ENCODE results near the gene ZNF133.

The ZNF133 gene

GRCh38 chr20:18310592-18310991, 22.3 kb downstream of the ZNF133 start:
- Histone ChIP-seq H3K9me2 (replicated peaks; ENCODE audit: control insufficient read depth, low read length) (no peaks in the 10 kb centered on the region), H3K79me2 (ENCODE audit: control insufficient read depth, low read length) (no peaks in the 10 kb centered on the region), H3K4me2 (ENCODE audit: low read length) (no peak overlapping the region), H3K4me3 (ENCODE audit: low read length) (no peak overlapping the region), H3K36me3 (ENCODE audit: control insufficient read depth, low read length) (no peaks in the 10 kb centered on the region), H3K9me3 (ENCODE audit: control insufficient read depth, insufficient read depth, low read length) (no peaks in the 10 kb centered on the region), H3F3A (ENCODE audit: control insufficient read depth, insufficient read depth) (no peaks in the 10 kb centered on the region), H3K4me1 (ENCODE audit: control insufficient read depth, low read length) (no peaks in the 10 kb centered on the region), H3K27me3 (ENCODE audit: control insufficient read depth, low read length) (no peaks in the 10 kb centered on the region), H4K20me1 (ENCODE audit: control insufficient read depth, insufficient read depth, low read depth, low read length) (no peaks in the 10 kb centered on the region), H3K27ac (ENCODE audit: low read depth, low read length) (no peak overlapping the region)
- TF ChIP-seq CTCF (IDR thresholded peaks at IDR 0.05; ENCODE audit: low read depth, low read length, poor library complexity, severe bottlenecking) (no peak), EZH2phosphoT487 (IDR thresholded peaks at IDR 0.05; ENCODE audit: borderline replicate concordance, low read length) (no peak)

GRCh38 chr20:18312723-18313122, 24.4 kb downstream of the ZNF133 start:
- no peaks in the 10 kb centered on the region for H4K20me1 ChIP-seq (ENCODE audit: control insufficient read depth, insufficient read depth, low read depth, low read length)
- no peaks in the 10 kb centered on the region for H3K9me2 ChIP-seq (replicated peaks; ENCODE audit: control insufficient read depth, low read length)
- no peaks in the 10 kb centered on the region for H3F3A ChIP-seq (ENCODE audit: control insufficient read depth, insufficient read depth)
- H3K27ac ChIP-seq (ENCODE audit: low read depth, low read length), result no peak overlapping the region
- H3K9me3 ChIP-seq (ENCODE audit: control insufficient read depth, insufficient read depth, low read length), result no peaks in the 10 kb centered on the region
- H3K4me3 ChIP-seq (ENCODE audit: low read length), result no peak overlapping the region
- no peaks in the 10 kb centered on the region for H3K79me2 ChIP-seq (ENCODE audit: control insufficient read depth, low read length)
- no peaks in the 10 kb centered on the region for H3K36me3 ChIP-seq (ENCODE audit: control insufficient read depth, low read length)
- TF ChIP-seq EZH2phosphoT487 (IDR thresholded peaks at IDR 0.05; ENCODE audit: borderline replicate concordance, low read length), result no peak
- TF ChIP-seq CTCF (IDR thresholded peaks at IDR 0.05; ENCODE audit: low read depth, low read length, poor library complexity, severe bottlenecking), result no peak
- H3K4me1 ChIP-seq (ENCODE audit: control insufficient read depth, low read length), result no peaks in the 10 kb centered on the region
- no peaks in the 10 kb centered on the region for H3K27me3 ChIP-seq (ENCODE audit: control insufficient read depth, low read length)
- H3K4me2 ChIP-seq (ENCODE audit: low read length), result no peak overlapping the region

- no peaks in the 10 kb centered on the region for H3K79me2 ChIP-seq (ENCODE audit: control insufficient read depth, low read length)
- H3K36me3 ChIP-seq (ENCODE audit: control insufficient read depth, low read length), result no peaks in the 10 kb centered on the region
- TF ChIP-seq CTCF (IDR thresholded peaks at IDR 0.05; ENCODE audit: low read depth, low read length, poor library complexity, severe bottlenecking), result no peak
- no peak for TF ChIP-seq EZH2phosphoT487 (IDR thresholded peaks at IDR 0.05; ENCODE audit: borderline replicate concordance, low read length)
- H3K9me2 ChIP-seq (replicated peaks; ENCODE audit: control insufficient read depth, low read length), result no peaks in the 10 kb centered on the region
- H3K4me1 ChIP-seq (ENCODE audit: control insufficient read depth, low read length), result no peaks in the 10 kb centered on the region
- H4K20me1 ChIP-seq (ENCODE audit: control insufficient read depth, insufficient read depth, low read depth, low read length), result no peaks in the 10 kb centered on the region
- no peak overlapping the region for H3K4me3 ChIP-seq (ENCODE audit: low read length)
- no peaks in the 10 kb centered on the region for H3K27me3 ChIP-seq (ENCODE audit: control insufficient read depth, low read length)
- no peak overlapping the region for H3K27ac ChIP-seq (ENCODE audit: low read depth, low read length)
- no peaks in the 10 kb centered on the region for H3F3A ChIP-seq (ENCODE audit: control insufficient read depth, insufficient read depth)
- H3K9me3 ChIP-seq (ENCODE audit: control insufficient read depth, insufficient read depth, low read length), result no peaks in the 10 kb centered on the region
- no peak overlapping the region for H3K4me2 ChIP-seq (ENCODE audit: low read length)
Observed at GRCh38 chr20:18313411-18313810, 25.1 kb downstream of the ZNF133 start.
